ENCODE data around the gene MSANTD2. TPM values are rescaled to one million over a fixed set of nuclear protein-coding genes. Genes with fewer than 3 reads are reported as not detected.

The MSANTD2 gene
- total RNA-seq, 1 donor from 2014 or later, result 18.7 TPM

DNA sequence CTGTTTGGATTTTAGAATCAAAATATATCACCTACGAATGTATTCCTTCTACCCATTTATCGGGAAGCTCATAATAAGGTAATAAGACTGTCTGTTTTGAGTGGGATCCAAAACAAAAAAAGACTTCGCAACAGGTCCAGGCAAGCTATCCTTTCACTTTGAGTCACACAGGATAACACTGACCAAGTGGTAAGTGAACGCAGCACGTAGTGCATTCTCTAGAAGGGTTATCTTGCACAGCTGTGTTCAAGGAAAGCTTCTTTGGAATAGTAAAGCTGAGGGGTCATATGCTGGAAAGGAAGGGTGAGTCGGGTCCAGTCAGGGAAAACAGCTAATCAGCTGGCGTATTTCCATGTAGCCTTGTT, 82.8 kb downstream of the MSANTD2 start:
- H3K4me1 ChIP-seq (ENCODE audit: insufficient read depth, low read length), result peaks cover 16% of the 10 kb centered on the region
- H3K36me3 ChIP-seq (ENCODE audit: insufficient read depth, low read length), result no peaks in the 10 kb centered on the region
- TF ChIP-seq, protein P1, sequence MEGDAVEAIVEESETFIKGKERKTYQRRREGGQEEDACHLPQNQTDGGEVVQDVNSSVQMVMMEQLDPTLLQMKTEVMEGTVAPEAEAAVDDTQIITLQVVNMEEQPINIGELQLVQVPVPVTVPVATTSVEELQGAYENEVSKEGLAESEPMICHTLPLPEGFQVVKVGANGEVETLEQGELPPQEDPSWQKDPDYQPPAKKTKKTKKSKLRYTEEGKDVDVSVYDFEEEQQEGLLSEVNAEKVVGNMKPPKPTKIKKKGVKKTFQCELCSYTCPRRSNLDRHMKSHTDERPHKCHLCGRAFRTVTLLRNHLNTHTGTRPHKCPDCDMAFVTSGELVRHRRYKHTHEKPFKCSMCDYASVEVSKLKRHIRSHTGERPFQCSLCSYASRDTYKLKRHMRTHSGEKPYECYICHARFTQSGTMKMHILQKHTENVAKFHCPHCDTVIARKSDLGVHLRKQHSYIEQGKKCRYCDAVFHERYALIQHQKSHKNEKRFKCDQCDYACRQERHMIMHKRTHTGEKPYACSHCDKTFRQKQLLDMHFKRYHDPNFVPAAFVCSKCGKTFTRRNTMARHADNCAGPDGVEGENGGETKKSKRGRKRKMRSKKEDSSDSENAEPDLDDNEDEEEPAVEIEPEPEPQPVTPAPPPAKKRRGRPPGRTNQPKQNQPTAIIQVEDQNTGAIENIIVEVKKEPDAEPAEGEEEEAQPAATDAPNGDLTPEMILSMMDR (IDR thresholded peaks at IDR 0.05; ENCODE audit: insufficient read depth, low read depth, low read length), result no peak
- no peak for TF ChIP-seq EZH2 (IDR thresholded peaks at IDR 0.05; ENCODE audit: insufficient read depth, low read length)
- peak overlapping the region; percentile 10 for H3K9ac ChIP-seq (ENCODE audit: low read length)
- FAIRE-seq, result no peak
- H3K27ac ChIP-seq (ENCODE audit: low read depth, low read length), result no peak overlapping the region
- Mint-ChIP-seq H3K36me3 (ENCODE audit: low read depth, unreplicated experiment) (peaks cover 2% of the 10 kb centered on the region), H3K27ac (ENCODE audit: unreplicated experiment) (no peak overlapping the region), H3K4me3 (ENCODE audit: unreplicated experiment) (peak overlapping the region; percentile 77), H3K9me3 (ENCODE audit: unreplicated experiment) (peaks cover 3% of the 10 kb centered on the region), H3K4me1 (ENCODE audit: low read depth, unreplicated experiment) (peaks cover 26% of the 10 kb centered on the region), H3K27me3 (ENCODE audit: low read depth, unreplicated experiment) (peaks cover 49% of the 10 kb centered on the region)
- DNase-seq (ENCODE audit: low read depth), result no peak
- no peaks in the 10 kb centered on the region for H3K79me2 ChIP-seq (ENCODE audit: insufficient read depth, low read length)
- peak overlapping the region; percentile 54 for H3K4me3 ChIP-seq (ENCODE audit: insufficient read depth, low read depth, low read length)
- H4K20me1 ChIP-seq (ENCODE audit: insufficient read depth, low read length), result no peaks in the 10 kb centered on the region
- peaks cover 20% of the 10 kb centered on the region for H3K27me3 ChIP-seq (ENCODE audit: insufficient read depth, low read length)
- peak overlapping the region; percentile 95 for H3K4me2 ChIP-seq (ENCODE audit: low read length)
- no peaks in the 10 kb centered on the region for H3K9me3 ChIP-seq (ENCODE audit: insufficient read depth, low read depth, low read length)
- H2AFZ ChIP-seq (ENCODE audit: low read depth, low read length), result no peak overlapping the region

DNA sequence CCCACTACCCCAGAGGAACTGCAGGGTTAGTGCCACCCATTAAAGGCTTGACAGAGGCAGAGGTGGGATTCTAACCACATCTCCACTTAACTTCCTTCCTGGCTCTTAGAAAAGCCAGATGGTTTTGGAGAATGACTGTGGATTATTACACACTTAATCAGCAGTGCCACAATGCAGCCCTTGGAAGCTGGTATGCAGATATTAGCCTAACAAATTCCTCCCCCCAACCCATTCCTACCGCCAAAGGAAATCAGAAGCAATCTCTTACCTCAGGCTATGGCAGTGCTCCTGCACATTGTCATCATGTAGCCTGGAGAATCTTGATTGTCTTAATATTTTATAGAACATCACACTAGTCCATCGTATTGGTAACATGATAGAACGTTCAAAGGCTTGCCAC, 83.6 kb downstream of the MSANTD2 start:
- H3K9me3 ChIP-seq (ENCODE audit: insufficient read depth, low read depth, low read length), result no peaks in the 10 kb centered on the region
- H3K36me3 Mint-ChIP-seq (ENCODE audit: low read depth, unreplicated experiment), result peaks cover 2% of the 10 kb centered on the region
- H2AFZ ChIP-seq (ENCODE audit: low read depth, low read length), result no peak overlapping the region
- H3K4me1 Mint-ChIP-seq (ENCODE audit: low read depth, unreplicated experiment), result peaks cover 23% of the 10 kb centered on the region
- no peak overlapping the region for H3K27ac ChIP-seq (ENCODE audit: low read depth, low read length)
- H3K9ac ChIP-seq (ENCODE audit: low read length), result no peak overlapping the region
- H3K27ac Mint-ChIP-seq (ENCODE audit: unreplicated experiment), result peak overlapping the region; percentile 26
- H3K4me3 ChIP-seq (ENCODE audit: insufficient read depth, low read depth, low read length), result no peak overlapping the region
- no peaks in the 10 kb centered on the region for H4K20me1 ChIP-seq (ENCODE audit: insufficient read depth, low read length)
- no peaks in the 10 kb centered on the region for H3K36me3 ChIP-seq (ENCODE audit: insufficient read depth, low read length)
- H3K9me3 Mint-ChIP-seq (ENCODE audit: unreplicated experiment), result peaks cover 3% of the 10 kb centered on the region
- H3K4me2 ChIP-seq (ENCODE audit: low read length), result peak overlapping the region; percentile 44
- peaks cover 44% of the 10 kb centered on the region for H3K27me3 Mint-ChIP-seq (ENCODE audit: low read depth, unreplicated experiment)
- H3K4me1 ChIP-seq (ENCODE audit: insufficient read depth, low read length), result peaks cover 16% of the 10 kb centered on the region
- H3K4me3 Mint-ChIP-seq (ENCODE audit: unreplicated experiment), result no peak overlapping the region
- FAIRE-seq (no peak), DNase-seq (ENCODE audit: low read depth) (peak; percentile 44)
- peaks cover 20% of the 10 kb centered on the region for H3K27me3 ChIP-seq (ENCODE audit: insufficient read depth, low read length)
- TF ChIP-seq, protein P1 (IDR thresholded peaks at IDR 0.05; ENCODE audit: insufficient read depth, low read depth, low read length), result no peak
- TF ChIP-seq EZH2 (IDR thresholded peaks at IDR 0.05; ENCODE audit: insufficient read depth, low read length), result no peak
- H3K79me2 ChIP-seq (ENCODE audit: insufficient read depth, low read length), result no peaks in the 10 kb centered on the region

Other genes starting within 250 kb of the MSANTD2 start
- gene OR8A1, start 230.4 kb downstream of the MSANTD2 start, total RNA-seq, result not detected in 2 replicates
- gene PANX3, start 189.0 kb downstream of the MSANTD2 start, total RNA-seq, result not detected in 2 replicates
- gene TBRG1, start 177.5 kb downstream of the MSANTD2 start, total RNA-seq, result 34.6 and 36.8 TPM in 2 replicates
- gene SIAE, start 126.7 kb downstream of the MSANTD2 start, total RNA-seq, result 15.4 and 18.5 TPM in 2 replicates
- gene SPA17, start 126.5 kb downstream of the MSANTD2 start, total RNA-seq, result 5.0 and 6.2 TPM in 2 replicates
- gene NRGN, start 60.5 kb downstream of the MSANTD2 start, total RNA-seq, result 1.5 and 1.7 TPM in 2 replicates
- 0.18 TPM in 1 of 2 replicates, not detected in the other for gene VSIG2, start 48.2 kb downstream of the MSANTD2 start, total RNA-seq
- 9.4 and 22.0 TPM in 2 replicates for gene ESAM, start 38.1 kb downstream of the MSANTD2 start, total RNA-seq
- 12.9 and 14.5 TPM in 2 replicates for gene ROBO3, start 65.0 kb upstream of the MSANTD2 start, total RNA-seq
- 0.25 TPM in 1 of 2 replicates, not detected in the other for gene ROBO4, start 97.5 kb upstream of the MSANTD2 start, total RNA-seq
- not detected in 2 replicates for gene HEPN1, start 118.8 kb upstream of the MSANTD2 start, total RNA-seq
- gene HEPACAM, start 135.6 kb upstream of the MSANTD2 start, total RNA-seq, result 0.19 TPM in 1 of 2 replicates, not detected in the other
- gene CCDC15, start 153.8 kb upstream of the MSANTD2 start, total RNA-seq, result 0.75 and 1.0 TPM in 2 replicates